Mucosa of rectum (tissue), 2 donors: ENCODE measurements around the gene EAF1.
"Not testable (repeated sequence)": the region's sequence is repeated elsewhere in the genome, so short reads cannot be mapped to it uniquely, and the experiment has no call there.

Experiments used
- H3K27ac ChIP-seq, 2 donors: one replicate each; pipeline ENCODE4 v1.7.0; 2013; ENCODE audit warnings: inconsistent platforms in 2 of 2, low read depth in 2 of 2, low read length in 2 of 2
- H3K27me3 ChIP-seq, 2 donors: one replicate each; pipeline ENCODE4 v1.7.0; 2013; ENCODE audit warnings: low read length in 2 of 2; ENCODE audit not compliant: control insufficient read depth in 2 of 2, insufficient read depth in 2 of 2
- H3K36me3 ChIP-seq, 2 donors: one replicate each; pipeline ENCODE4 v1.7.0; 2013; ENCODE audit warnings: low read length in 2 of 2; ENCODE audit not compliant: control insufficient read depth in 2 of 2, insufficient read depth in 2 of 2
- H3K4me1 ChIP-seq, 2 donors: one replicate each; pipeline ENCODE4 v1.7.0; 2013; ENCODE audit warnings: low read length in 2 of 2, mild to moderate bottlenecking in 1 of 2; ENCODE audit not compliant: control insufficient read depth in 2 of 2, insufficient read depth in 2 of 2
- H3K4me3 ChIP-seq, 2 donors: one replicate each; pipeline ENCODE4 v1.7.0; 2013; ENCODE audit warnings: low read length in 2 of 2
- H3K9ac ChIP-seq, 2 donors: one replicate each; pipeline ENCODE4 v1.7.0; 2013; ENCODE audit warnings: low read length in 2 of 2, low read depth in 1 of 2, mild to moderate bottlenecking in 1 of 2
- H3K9me3 ChIP-seq, 2 donors: one replicate each; pipeline ENCODE4 v1.7.0; 2013; ENCODE audit warnings: low read length in 2 of 2; ENCODE audit not compliant: control insufficient read depth in 2 of 2
- donor health status: healthy.
- donor health status: Normal muscosa, but diverticular disease.

Gene EAF1

GRCh38 chr3:15477951-15478639 lies 50.7 kb downstream of the EAF1 start:
- Histone ChIP-seq H3K27me3 (no peaks in the 10 kb centered on the region), H3K27ac (no peak overlapping the region), H3K4me3 (no peak overlapping the region), H3K36me3 (no peaks in the 10 kb centered on the region), H3K9me3 (no peaks in the 10 kb centered on the region), H3K9ac (no peak overlapping the region), H3K4me1 (no peaks in the 10 kb centered on the region)

GRCh38 chr3:15478640-15478979 lies 51.2 kb downstream of the EAF1 start:
- Histone ChIP-seq H3K36me3 (no peaks in the 10 kb centered on the region), H3K27ac (no peak overlapping the region), H3K4me1 (no peaks in the 10 kb centered on the region), H3K27me3 (no peaks in the 10 kb centered on the region), H3K9me3 (no peaks in the 10 kb centered on the region), H3K4me3 (no peak overlapping the region), H3K9ac (no peak overlapping the region)

GRCh38 chr3:15479400-15480224 lies 52.2 kb downstream of the EAF1 start:
- H3K27me3 ChIP-seq: no peaks in the 10 kb centered on the region
- H3K27ac ChIP-seq: no peak overlapping the region
- no peak overlapping the region for H3K9ac ChIP-seq
- no peaks in the 10 kb centered on the region for H3K9me3 ChIP-seq
- H3K4me1 ChIP-seq: no peaks in the 10 kb centered on the region
- no peak overlapping the region for H3K4me3 ChIP-seq
- no peaks in the 10 kb centered on the region for H3K36me3 ChIP-seq

- not testable (repeated sequence) for H3K36me3 ChIP-seq, H3K9ac ChIP-seq, H3K4me1 ChIP-seq, H3K9me3 ChIP-seq, H3K27ac ChIP-seq, H3K4me3 ChIP-seq, H3K27me3 ChIP-seq
These were observed 57.2 kb downstream of the EAF1 start for GRCh38 chr3:15484551-15484950.

GRCh38 chr3:15486020-15486419 lies 58.6 kb downstream of the EAF1 start:
- H3K4me1 ChIP-seq: no peaks in the 10 kb centered on the region
- H3K27ac ChIP-seq: no peak overlapping the region
- no peaks in the 10 kb centered on the region for H3K9me3 ChIP-seq
- H3K9ac ChIP-seq: no peak overlapping the region
- no peaks in the 10 kb centered on the region for H3K27me3 ChIP-seq
- H3K36me3 ChIP-seq: no peaks in the 10 kb centered on the region
- H3K4me3 ChIP-seq: no peak overlapping the region

GRCh38 chr3:15486979-15487378 lies 59.6 kb downstream of the EAF1 start:
- no peak overlapping the region for H3K9ac ChIP-seq
- no peaks in the 10 kb centered on the region for H3K4me1 ChIP-seq
- H3K36me3 ChIP-seq: no peaks in the 10 kb centered on the region
- no peaks in the 10 kb centered on the region for H3K9me3 ChIP-seq
- no peak overlapping the region for H3K4me3 ChIP-seq
- no peak overlapping the region for H3K27ac ChIP-seq
- H3K27me3 ChIP-seq: no peaks in the 10 kb centered on the region

GRCh38 chr3:15488002-15488401 lies 60.6 kb downstream of the EAF1 start:
- Histone ChIP-seq H3K4me3 (no peak overlapping the region), H3K4me1 (no peaks in the 10 kb centered on the region), H3K9me3 (no peaks in the 10 kb centered on the region), H3K27ac (no peak overlapping the region), H3K9ac (no peak overlapping the region), H3K36me3 (no peaks in the 10 kb centered on the region), H3K27me3 (no peaks in the 10 kb centered on the region)

- H3K36me3 ChIP-seq: no peaks in the 10 kb centered on the region
- H3K9me3 ChIP-seq: no peaks in the 10 kb centered on the region
- no peak overlapping the region for H3K4me3 ChIP-seq
- no peak overlapping the region for H3K27ac ChIP-seq
- H3K4me1 ChIP-seq: no peaks in the 10 kb centered on the region
- H3K27me3 ChIP-seq: no peaks in the 10 kb centered on the region
- H3K9ac ChIP-seq: no peak overlapping the region
These were observed 62.8 kb downstream of the EAF1 start for GRCh38 chr3:15490158-15490557.

GRCh38 chr3:15491143-15491542 lies 63.7 kb downstream of the EAF1 start:
- Histone ChIP-seq H3K9me3 (no peaks in the 10 kb centered on the region), H3K27ac (no peak overlapping the region), H3K36me3 (no peaks in the 10 kb centered on the region), H3K4me1 (no peaks in the 10 kb centered on the region), H3K4me3 (no peak overlapping the region), H3K27me3 (no peaks in the 10 kb centered on the region), H3K9ac (no peak overlapping the region)
